Islet precursor cell (in vitro differentiated cells): Measurements from ENCODE around the gene ZNF273.
A peak's percentile ranks its signal among the peaks of the same experiment; 100 is the strongest.
"Not testable (repeated sequence)": the region's sequence is repeated elsewhere in the genome, so short reads cannot be mapped to it uniquely, and the experiment has no call there.

Experiments used
- DNase-seq: peaks from one replicate; pipeline ENCODE4 v3.0.0-alpha.2; 2018

Gene ZNF273

DNA sequence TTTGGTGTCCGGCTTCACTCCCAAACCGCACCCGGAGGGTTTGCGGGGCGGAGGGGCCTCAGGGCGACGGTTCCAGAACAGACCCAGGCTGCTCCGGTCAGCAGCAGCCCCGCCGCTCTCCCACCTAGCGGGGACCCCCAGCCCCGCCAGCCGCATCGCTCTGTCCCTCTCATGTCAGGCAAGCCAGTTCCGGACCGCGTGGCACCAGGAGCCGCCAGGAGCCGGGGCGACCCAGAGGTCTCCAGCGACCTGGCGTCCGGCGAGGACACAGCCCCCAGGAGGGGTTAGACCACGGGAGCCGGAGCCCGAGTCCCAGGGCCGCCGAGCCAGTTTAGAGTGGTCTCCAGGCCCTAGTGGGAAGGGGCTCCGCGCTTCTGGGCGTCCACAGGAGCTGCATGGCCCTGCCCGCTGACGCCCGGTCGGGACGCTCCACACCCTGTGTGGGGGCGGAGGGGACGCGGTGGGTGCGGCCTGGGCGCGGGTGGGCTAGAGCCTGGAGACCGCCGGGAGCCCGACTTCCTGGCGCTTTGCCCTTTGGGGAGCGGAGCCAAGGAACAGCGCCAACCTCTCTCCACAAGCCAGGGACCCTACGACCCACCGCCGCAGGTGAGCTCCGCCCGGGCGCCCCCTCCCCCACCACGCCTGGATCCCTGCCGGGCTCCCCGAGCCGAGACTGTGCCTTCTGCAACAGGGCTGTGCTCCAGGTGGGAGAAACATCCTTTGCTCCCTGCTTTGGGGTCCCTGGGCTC is 44.4 kb downstream of the ZNF273 start:
- peak; percentile 52 for DNase-seq

DNA sequence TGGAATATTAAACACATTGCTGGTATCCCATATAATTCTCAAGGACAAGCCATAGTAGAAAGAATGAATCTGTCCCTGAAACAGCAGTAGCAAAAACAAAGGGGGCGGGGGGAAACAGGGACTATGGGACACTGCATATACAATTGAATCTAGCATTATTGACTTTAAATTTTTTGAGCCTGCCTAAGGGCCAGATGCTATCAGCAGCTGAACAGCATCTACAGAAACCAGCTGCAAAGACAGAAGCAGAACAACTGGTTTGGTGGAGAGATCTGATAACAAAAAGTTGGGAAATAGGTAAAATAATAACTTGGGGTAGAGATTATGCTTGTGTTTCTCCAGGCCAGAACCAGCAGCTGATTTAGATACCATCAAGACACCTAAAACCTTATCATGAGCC is 45.7 kb downstream of the ZNF273 start:
- DNase-seq: not testable (repeated sequence)

DNA sequence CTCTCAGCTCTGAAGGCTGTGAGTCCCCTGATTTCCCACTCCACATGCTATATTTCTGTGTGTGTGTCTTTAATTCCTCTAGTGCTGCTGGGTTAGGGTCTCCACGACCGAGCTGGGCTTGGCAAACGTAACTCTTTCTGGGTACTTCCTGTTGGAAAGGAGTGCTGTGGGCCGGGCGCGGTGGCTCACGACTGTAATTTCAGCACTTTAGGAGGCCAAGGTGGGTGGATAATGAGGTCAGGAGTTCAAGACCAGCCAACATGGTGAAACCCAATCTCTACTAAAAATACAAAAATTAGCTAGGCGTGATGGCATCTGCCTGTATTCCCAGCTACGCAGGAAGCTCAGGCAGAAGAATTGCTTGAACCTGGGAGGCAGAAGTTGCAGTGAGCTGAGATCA is 47.6 kb downstream of the ZNF273 start:
- not testable (repeated sequence) for DNase-seq

DNA sequence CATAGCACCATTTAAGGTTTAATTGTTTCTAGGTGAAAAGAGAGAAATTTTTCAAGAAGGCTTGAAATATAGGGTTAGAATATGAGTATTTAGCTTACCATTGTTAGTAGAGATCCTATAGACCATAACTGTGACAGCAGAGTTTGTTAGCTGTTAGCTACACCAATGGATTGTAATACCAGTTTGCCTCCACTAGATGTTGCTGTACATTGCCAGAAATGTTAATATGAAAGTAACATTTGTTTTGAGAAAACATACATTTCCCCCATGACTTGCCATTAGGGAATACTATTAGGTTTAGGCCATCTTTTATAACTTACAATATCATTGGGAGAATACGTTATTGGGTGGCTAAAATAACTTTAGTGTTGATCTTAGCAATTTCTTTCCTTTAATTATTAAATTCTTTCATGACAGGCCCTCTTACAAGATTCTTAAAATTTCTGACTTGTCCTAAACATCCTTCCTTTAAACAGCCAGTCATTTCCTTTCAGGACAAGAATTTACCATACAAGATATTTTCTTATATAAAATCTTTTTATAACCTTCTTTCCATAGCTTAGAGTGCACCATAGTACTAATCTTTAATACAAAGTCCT is 48.3 kb downstream of the ZNF273 start:
- DNase-seq: no peak

DNA sequence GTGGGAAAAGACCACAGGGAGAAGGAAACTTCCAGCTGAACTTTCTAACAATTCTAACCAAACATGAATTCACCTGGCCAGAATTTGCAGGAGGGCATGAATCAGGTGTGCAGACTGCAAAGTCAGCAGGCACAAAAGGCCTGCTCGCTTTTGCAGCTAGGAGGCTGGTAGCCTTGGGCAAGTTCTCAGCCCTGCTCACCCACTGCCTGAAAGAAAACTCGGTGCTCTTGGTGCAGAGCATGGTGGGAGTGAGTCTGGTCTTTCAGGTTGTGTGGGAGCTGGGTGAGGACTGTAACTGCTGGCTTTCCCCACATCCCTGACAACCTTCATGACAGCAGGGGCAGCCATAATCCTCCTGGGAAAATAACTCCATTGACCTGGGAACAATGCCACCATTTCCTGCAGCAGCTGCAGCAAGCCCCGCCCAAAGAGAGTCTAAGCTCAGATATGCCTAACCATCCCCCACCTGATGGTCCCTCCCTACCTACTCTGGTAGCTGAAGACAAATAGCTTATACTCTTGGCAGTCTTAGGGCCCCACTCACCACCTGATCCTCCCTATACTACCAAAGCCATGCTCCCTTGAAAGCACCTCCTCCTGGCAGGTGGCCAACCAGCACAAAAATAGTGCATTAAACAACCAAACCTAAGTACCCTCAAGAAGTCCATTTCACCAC is 56.1 kb downstream of the ZNF273 start:
- DNase-seq: no peak

DNA sequence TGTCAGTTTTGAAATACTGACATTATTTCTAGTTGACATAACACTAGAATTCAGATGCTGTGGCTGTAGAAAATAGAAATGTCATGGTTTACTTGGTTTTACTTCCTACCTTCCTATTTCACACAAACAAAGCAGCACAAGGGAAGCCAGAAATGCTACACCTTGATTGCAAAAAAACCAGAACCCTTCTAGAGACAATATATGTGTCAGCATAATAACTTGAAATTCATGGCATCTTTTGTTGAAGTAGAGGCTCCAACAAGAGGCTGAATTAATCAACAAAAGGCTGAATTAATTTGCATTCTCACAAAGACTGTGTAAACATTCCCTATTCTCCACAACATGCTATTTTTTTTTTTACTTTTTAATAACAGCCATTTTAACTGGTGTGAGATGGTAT is 62.5 kb downstream of the ZNF273 start:
- no peak for DNase-seq

DNA sequence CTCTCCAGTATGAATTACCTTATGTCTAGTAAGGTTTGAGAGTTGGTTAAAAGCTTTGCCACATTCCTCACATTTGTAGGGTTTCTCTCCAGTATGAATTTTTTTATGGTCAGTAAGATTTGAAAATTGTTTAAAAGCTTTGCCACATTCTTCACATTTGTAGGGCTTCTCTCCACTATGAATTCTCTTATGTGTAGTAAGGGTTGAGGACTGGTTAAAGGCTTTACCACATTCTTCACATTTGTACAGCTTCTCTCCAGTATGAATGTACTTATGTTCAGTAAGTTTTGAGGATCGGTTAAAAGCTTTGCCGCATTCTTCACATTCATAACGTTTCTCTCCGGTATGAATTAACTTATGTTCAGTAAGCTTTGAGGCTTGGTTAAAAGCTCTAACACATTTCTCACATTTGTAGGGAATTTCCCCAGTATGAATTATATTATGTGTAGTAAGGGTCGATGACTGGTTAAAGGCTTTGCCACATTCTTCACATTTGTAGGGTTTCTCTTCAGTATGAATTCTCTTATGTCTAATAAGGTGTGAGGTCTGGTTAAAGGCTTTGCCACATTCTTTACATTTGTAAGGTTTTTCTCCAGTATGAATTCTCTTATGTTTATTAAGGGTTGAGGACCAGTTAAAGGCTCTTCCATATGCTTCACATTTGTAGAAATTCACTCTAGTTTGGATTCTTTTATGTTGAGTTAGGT is 75.6 kb downstream of the ZNF273 start:
- DNase-seq: no peak
